ENCODE data around the gene COX8C.

DNA sequence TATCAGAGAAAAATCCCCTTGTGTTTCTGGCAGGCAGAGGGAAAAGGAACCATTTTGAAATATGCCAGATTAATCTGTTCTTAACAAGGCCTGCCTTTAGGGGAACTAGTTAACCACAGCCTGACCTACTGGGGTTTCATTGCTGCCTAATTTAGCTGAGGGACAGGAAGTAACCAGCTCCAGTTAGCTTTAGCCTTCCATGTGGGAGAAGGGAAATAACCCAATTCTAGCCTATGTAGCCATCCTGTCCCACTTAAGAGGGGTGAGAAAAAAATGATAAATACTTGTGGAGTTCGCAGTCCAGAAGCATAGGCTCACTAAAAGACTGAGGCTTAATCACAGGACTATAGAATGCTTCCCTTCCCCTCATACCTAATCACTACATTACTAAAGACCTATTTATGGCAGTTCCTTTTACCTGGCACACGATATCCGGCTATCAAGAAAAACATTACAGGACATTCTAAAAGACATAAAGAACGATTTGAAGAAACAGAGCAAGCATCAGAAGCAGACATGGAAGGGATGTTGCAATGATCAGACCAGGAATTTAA lies 22.8 kb downstream of the COX8C start:
- TF ChIP-seq, protein P1, sequence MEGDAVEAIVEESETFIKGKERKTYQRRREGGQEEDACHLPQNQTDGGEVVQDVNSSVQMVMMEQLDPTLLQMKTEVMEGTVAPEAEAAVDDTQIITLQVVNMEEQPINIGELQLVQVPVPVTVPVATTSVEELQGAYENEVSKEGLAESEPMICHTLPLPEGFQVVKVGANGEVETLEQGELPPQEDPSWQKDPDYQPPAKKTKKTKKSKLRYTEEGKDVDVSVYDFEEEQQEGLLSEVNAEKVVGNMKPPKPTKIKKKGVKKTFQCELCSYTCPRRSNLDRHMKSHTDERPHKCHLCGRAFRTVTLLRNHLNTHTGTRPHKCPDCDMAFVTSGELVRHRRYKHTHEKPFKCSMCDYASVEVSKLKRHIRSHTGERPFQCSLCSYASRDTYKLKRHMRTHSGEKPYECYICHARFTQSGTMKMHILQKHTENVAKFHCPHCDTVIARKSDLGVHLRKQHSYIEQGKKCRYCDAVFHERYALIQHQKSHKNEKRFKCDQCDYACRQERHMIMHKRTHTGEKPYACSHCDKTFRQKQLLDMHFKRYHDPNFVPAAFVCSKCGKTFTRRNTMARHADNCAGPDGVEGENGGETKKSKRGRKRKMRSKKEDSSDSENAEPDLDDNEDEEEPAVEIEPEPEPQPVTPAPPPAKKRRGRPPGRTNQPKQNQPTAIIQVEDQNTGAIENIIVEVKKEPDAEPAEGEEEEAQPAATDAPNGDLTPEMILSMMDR (IDR thresholded peaks at IDR 0.05), result no peak
- TF ChIP-seq POLR2AphosphoS5 (IDR thresholded peaks at IDR 0.05; ENCODE audit: low read depth, low read length), result no peak
- TF ChIP-seq, protein P2, sequence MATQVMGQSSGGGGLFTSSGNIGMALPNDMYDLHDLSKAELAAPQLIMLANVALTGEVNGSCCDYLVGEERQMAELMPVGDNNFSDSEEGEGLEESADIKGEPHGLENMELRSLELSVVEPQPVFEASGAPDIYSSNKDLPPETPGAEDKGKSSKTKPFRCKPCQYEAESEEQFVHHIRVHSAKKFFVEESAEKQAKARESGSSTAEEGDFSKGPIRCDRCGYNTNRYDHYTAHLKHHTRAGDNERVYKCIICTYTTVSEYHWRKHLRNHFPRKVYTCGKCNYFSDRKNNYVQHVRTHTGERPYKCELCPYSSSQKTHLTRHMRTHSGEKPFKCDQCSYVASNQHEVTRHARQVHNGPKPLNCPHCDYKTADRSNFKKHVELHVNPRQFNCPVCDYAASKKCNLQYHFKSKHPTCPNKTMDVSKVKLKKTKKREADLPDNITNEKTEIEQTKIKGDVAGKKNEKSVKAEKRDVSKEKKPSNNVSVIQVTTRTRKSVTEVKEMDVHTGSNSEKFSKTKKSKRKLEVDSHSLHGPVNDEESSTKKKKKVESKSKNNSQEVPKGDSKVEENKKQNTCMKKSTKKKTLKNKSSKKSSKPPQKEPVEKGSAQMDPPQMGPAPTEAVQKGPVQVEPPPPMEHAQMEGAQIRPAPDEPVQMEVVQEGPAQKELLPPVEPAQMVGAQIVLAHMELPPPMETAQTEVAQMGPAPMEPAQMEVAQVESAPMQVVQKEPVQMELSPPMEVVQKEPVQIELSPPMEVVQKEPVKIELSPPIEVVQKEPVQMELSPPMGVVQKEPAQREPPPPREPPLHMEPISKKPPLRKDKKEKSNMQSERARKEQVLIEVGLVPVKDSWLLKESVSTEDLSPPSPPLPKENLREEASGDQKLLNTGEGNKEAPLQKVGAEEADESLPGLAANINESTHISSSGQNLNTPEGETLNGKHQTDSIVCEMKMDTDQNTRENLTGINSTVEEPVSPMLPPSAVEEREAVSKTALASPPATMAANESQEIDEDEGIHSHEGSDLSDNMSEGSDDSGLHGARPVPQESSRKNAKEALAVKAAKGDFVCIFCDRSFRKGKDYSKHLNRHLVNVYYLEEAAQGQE (IDR thresholded peaks at IDR 0.05; ENCODE audit: insufficient read depth in 1 of 2, low read depth in 2 of 2, low read length in 1 of 2), result no peak
